ENCODE measurements around the gene HAPLN1.

DNA sequence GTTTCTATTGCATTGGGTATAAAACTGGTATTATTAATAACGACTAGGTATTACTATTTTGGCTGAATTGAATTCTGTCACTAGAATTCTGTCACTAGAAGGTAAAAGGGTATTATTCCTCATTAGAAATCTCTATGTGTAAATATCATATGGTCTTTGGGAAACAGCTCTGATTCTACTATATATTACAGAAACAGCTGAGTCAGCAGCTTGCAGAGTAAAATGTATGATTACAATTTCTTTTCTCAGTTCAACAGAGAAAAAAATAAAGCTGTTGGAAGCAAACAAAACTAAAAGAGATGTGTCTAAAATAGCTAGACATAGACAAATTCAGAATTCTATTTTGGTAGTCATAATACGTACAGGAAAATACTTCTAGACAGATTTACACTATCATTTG is 48.5 kb downstream of the HAPLN1 start:
- TF ChIP-seq CTCF (conservative IDR thresholded peaks at IDR 0.05; ENCODE audit: low read depth, low read length) (no peak), EZH2phosphoT487 (IDR thresholded peaks at IDR 0.05; ENCODE audit: borderline replicate concordance, low read length) (no peak)

Data from PC-3 (cell line).